ENCODE results near the gene CMBL.
A peak's percentile ranks its signal among the peaks of the same experiment; 100 is the strongest.
"Not testable (repeated sequence)": the region's sequence is repeated elsewhere in the genome, so short reads cannot be mapped to it uniquely, and the experiment has no call there.

CMBL gene

DNA sequence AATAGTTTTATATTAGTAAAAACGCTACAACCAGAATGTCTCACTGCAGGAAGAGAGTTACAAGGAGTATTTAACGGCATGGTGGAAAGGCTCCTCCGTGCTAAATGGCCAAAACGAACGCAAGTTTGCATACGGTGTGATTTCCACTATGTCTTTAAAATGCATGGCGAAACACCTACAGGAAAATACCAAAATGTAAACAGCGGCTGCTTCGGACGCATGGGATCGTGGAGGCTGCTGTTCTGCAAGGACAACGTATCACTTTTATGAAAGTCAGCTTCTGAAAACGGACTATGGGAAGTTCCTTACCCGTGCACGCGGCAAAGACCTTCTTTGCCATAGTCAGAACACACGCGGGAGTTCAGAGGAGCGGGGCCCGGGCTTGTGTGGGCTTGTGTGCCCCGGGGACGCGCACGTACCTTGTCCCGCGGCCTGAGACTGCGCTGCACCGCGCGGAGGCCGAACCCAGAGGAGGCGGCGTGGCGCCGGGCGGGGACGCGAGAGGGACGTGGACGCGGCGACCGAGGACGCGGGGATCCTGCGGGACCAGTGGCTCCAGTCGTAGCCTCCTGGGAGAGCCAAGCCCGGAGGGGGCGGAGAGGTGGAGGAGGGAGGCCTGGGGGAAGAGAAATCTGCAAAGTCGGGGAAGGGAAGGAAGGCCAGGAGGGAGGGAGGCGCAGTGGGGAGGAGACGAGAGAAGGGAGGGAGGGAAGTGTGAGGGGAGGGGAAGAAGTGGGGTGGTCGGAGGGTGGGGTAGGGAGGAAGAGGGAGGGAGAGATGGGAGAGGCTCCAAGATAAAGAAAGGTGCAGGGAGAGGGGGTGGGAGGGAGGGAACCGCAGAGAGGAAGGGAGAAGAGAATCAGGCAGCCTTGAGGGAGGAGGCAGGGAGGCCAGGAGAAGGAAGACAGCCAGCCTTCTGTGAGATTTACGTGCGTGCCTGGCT lies at the start of gene CMBL:
Gene CMBL (minus strand): TSS at position 697 of the 943 bp plus-strand sequence. CDS start 17,140 bp downstream, outside the sequence.
- peak in 1 of 2 donors; percentile 15 for DNase-seq (ENCODE audit: low read depth in 2 of 2)

DNA sequence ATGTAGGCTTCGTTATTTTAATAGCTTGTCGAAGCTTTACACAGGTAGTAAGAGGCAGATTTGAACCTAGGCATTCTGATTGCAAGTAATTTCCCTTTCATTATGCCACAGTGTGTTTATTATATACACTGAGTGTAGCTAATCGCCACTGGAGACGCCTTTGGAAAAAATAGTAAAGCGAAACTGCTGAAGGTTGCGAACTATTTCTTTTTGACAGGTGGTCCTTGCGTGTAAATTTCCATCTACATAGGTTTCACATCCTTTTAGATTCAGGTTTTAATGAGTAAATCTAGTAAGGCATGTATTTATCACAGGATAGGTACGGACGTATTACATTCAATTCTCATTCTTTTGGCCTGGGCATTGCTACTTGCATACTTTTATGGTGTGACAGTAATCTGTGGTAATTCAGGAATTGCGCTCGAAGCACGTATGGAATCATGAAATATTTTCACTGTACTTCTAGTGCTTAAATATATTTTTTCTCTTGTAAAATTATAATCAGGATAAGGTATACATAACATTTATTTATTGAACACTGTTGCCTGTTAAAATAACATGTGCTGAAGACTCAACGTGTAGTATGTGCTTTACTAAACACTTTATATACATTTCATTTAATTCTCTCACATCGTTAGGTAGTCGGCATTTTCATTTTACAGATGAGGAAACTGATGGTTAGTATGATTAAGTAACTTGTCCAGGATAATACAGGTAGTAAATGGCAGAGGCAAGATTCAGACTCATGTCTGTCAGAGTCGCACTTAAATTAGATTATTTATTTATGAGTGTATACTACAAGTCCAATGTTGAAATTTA lies 47.6 kb upstream of the CMBL start:
- no peak for DNase-seq (ENCODE audit: low read depth in 2 of 2)

DNA sequence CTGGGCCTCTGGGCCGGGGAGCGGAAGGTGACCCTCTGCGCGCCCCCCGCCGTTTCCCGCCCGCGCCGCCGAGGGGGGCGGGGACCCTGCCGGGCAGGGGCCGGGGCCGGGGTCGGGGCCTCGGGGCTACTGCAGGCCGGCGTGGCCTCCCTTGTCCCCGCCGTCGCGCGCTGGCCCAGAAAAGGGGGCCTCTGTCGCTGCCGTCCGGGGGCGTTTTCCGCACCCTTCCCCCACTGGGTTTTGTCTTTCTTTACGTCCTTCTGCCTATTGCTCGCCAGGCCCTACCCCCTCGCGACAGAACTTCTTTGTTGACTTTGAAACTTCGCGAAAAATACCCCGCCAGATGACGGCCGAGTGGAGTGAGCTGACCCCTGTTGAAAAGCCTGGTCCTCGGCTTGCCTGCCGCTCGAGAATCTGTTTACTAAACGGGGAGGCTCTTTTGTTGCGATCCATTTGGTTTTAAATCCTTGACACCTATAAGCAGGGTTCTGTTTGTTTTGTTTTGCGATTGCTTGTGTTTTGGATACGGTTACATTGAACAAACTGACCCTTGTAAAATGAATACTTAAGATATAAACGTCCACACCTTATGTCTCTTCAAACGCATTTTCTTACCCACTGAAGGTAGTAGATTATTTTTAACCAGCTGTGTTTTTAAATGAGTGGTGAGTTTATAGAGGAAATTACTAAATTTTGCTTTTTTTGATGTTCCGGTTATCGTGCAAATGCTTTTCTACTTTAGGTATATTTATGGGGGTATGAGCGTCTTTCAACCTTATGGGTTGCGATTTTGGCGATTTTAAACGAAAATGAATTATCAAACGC lies 46.6 kb upstream of the CMBL start:
- DNase-seq (ENCODE audit: low read depth in 2 of 2), result peak; percentile 31 to 42

DNA sequence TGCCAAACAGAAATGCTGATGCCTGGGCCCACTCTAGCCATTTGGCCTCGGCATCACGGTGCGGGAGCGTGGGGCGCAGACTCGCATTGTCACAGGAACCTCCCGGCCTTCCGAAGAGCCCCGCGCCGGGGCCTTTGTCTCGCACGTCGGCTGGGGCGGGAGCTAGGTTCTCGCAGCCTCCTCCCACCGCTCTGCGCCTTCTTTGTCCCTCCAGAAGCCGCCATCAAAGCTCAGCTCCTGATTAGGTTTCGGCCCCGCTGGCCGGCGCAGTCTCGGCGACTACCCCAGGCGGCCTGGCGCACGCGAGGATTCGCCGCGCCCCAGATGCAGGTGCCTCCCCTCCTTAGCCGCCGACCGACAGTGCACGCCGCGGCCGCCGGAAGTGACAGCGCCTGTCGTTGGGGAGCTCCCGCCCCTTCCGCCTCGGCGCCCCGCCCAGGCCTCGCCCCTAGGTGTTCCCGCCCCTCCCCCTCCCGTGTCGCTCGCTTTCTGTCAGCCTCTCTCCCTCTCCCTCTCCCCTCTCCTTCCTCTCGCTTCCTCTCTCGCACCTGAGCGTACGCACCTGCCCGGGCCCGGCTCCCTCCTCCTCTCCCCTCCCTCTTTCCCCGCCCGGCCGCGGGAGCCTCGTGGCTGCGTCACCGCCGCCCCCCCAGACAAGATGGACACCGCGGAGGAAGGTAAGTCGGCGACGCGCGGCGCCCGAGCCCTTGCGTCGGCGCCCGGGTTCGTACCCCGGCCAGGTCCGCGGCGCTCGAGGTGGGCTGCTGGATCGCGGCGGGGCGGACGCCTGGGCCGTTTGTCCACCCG lies 45.7 kb upstream of the CMBL start, which contains the start of gene MARCHF6:
Gene MARCHF6 (plus strand): TSS at position 455 of the 807 bp plus-strand sequence. CDS start 204 bp downstream, at position 659.
- peak; percentile 96 to 97 for DNase-seq (ENCODE audit: low read depth in 2 of 2)

DNA sequence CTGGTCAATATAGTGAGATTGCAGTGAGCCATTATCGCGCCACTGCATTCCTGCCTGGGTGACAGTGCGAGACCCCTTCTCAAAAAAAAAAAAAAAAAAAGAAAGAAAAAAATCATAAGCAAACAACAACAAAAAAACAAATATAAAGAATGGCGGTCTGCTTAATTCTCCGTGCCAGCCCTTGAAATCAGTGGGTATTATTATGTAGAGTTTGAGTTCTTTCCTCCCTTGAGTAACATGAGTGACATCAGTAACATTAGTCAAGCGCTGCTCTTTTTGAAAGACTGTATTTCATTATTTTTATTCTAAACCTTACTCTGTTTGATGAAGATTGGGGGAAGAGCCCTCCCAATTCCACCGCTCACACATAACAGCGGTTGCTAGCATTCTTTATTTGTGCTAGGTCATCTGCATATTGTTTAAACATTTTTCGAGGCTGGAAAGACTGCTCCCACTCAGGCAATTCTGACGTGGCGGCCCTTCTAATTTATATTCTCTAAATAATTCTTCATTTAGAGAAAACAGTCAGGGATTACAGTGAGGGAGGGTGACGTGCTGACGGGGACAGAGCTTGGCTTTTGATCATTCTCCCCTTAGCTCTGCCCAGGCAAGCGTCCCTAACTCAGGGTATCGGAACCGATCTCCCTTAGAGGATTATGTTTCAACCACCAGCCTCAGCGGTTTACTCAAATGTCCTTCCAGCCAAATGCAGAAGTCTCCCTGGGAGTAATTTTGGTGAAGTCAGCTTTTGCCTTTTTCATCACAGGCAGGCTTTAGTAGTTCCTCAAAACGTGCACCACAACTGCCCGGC lies 44.9 kb upstream of the CMBL start:
- peak in 1 of 2 donors; percentile 12 for DNase-seq (ENCODE audit: low read depth in 2 of 2)

DNA sequence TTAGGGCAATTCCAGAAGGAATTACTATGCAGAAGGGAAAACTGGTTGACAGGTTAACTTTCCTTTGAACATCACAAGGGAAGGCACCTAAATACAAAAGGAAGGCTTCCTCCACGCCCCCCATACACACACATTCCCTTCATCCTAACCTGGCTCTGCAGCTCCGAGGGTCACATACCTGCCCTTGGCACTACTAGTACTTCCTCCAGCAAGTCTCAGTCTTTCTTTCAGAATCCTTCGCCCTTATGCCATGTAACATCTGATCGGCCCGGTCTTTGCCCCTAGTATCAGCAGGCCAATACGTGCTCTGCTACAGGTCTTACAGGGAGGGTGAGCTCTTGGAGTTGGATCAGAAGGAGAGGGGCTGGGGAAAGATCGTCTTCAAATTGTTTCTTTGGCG lies 44.2 kb upstream of the CMBL start:
- no peak for DNase-seq (ENCODE audit: low read depth in 2 of 2)

DNA sequence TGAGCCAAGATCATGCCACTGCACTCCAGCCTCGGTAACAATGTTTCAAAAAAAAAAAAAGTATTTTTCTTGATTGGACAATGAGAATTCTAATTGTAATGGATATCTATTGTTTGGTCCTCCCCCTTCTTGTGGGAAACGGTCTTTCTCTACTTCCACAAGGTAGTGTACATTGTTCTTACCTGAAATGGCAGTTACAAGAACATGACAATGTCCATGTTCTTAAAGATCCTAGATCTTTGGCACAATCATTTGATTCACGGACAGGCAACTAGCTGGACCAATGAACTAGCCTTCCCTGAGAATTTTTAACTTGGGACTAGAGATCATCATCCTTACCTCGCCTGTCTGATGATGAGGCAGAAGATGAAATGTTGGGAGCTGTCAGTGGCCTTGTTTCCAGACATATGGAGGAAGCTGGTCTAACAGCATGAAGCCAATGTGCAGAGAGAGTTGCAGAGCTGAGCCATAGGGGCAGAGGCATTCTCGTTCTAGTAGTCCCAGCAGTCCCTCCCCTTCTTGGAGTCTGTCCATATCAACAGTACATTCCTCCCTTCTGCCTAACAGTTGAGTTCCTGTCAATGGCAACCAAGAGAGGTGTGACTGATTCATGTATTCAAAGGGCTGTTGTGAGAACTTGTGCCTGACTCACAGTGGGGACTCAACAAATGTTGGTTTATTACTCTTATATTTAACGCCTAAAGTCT lies 43.6 kb upstream of the CMBL start:
- no peak for DNase-seq (ENCODE audit: low read depth in 2 of 2)

DNA sequence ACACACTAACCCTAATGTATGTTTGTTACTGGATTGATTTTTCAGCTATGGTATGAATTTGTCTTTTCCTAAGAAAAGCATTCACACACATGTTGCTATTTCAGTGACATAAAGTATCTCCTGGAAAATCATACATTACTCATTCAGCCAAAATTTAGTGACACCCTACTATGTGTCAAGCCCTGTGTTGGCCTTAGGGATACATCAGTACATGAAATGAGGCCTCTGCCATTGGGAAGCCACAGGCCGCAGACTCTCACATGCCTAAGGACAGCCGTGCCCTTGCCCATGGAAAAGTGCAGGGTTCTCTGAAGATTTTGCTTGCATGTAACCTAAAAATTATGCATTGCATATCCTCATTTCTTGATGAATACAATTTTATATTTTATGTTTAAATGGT lies 40.6 kb upstream of the CMBL start:
- no peak for DNase-seq (ENCODE audit: low read depth in 2 of 2)

DNA sequence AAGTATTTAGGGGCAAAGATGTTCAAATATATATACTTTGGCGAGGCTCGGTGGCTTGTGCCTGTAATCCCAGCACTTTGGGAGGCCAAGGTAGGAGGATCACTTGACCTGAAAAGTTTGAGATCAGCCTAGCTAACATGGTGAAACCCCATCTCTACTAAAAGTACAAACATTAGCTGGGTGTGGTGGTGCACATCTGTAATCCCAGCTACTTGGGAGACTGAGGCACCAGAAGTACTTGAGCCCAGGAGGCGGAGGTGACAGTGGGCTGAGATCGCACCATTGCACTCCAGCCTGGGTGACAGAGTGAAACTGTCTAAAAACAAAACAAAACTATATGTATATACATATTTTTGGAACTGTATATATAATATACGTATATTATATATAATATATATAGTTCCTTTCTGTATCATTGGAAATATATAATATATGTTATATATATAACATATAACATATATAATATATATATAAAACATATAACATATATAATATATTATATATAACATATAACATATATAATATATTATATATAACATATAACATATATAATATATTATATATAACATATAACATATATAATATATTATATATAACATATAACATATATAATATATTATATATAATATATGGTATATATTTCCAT lies 36.9 kb upstream of the CMBL start:
- not testable (repeated sequence) for DNase-seq (ENCODE audit: low read depth in 2 of 2)

DNA sequence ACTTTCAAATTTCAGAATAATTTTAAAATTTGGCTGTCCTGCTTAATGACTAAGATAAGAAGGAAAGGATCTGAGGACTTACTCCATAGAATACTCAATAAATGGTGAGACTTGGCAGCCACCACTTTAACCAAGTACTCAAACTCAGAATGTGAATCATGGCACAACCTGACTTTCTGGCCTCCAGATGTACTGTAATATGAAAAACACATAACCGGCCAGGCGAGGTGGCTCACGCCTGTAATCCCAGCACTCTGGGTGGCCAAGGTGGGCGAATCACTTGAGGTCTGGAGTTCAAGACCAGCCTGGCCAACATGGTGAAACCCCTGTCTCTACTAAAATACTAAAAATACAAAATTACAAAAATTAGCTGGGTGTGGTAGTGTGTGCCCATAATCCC lies 35.8 kb upstream of the CMBL start:
- DNase-seq (ENCODE audit: low read depth in 2 of 2), result no peak

DNA sequence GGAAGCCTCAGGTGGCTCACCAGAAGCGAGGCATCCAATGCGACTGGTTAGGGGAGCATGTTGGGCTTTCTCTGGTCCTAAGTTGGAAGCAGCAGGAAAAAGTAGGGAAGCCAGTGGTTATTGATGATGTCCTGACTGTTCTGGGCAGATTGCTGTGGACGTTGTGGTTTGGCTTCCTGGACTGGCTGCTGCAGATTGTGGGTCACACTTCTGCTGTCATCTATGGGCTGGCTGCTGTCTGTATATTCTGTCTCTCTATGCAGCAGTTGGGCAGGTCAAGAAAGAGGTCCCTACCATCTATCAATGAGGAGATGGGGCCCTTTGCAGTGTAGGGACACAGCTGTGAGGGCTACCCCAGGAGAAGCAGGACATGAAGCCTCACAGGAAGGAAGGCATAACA lies 32.3 kb upstream of the CMBL start:
- no peak for DNase-seq (ENCODE audit: low read depth in 2 of 2)

DNA sequence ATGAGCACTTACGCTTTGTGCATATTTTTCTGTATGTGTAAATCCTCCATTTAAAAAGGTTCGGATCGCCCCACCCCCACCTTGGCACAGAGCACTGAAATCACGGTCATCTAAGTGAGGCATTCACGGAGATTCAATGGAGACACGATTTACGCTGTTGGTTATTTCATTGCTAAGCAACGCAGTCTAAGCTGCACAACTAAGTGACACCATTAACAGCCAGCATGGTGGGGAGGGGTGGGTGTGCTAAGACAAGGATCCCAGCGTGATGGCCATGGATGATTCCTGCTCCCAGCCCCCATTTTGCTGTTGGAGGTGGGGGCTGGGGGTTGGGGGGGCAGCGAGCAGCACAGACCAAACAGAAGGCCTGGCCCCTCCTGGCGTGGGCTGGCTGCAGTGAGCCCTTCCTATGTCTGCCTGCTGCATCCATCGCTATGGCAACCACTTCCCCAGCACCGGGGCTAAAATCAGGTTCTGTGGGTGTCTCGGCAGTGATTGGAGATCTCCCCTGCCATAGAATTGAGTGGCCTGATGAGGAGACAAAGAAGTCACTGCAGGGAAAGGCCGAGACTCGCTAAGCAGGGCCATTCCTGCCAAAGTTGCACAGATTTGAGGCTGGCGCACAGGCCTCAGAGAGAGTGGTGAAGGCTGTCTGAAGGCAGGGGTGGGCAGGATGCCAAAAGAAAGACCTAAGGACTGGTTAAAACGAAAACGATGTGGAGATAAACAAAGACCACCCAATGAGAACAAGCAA lies 31.5 kb upstream of the CMBL start:
- no peak for DNase-seq (ENCODE audit: low read depth in 2 of 2)

DNA sequence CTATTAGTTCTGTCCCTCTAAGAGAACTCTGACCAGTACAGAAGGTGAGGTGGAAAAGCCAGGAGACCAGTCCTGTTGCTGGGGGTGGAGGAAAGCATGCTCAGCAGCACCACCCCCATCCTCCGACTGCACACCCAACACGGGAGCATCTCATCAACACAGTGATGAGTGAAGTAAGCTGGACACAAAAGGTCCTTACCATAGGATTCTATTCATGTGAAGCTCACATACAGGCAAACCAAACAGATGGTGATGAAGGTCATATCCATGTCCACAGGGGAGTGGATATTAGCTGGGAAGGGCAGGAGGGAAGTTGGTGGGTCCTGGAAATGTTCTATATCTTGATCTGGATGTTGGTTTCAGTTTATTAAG lies 31.0 kb upstream of the CMBL start:
- DNase-seq (ENCODE audit: low read depth in 2 of 2), result no peak

DNA sequence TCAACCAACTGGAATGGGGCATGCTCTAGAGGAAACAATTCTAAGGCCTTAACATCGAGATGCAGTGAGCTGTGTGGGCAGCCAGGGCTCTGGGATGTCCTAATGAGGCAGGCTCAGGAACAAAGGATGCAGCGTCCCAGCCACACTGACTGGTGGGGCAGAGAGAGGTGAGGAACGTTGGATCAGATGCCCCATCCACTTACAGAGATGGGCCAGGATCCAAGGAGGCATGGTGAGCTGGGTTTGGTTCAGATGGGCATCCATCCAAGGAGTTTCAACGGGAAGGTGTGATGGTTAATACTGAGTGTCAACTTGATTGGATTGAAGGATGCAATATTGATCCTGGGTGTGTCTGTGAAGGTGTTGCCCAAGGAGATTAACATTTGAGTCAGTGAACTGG lies 30.3 kb upstream of the CMBL start:
- no peak for DNase-seq (ENCODE audit: low read depth in 2 of 2)

DNA sequence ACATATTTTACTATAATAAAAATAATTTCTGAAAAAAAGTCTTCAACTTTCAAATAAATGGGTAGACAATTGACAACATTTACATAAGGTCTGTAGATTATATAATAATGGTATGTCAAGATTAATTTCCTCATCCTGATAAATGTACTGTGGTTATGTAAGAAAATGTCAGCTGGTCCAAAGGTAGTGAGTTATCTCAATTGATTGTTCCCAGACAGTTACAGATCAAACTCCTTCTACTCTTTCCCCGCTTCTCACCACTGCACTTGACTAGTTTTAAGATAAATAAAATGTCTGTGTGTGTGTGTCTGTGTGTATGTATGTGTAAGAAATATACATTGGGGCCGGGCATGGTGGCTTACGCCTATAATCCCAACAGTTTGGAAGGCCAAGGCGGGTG lies 29.4 kb upstream of the CMBL start:
- no peak for DNase-seq (ENCODE audit: low read depth in 2 of 2)

DNA sequence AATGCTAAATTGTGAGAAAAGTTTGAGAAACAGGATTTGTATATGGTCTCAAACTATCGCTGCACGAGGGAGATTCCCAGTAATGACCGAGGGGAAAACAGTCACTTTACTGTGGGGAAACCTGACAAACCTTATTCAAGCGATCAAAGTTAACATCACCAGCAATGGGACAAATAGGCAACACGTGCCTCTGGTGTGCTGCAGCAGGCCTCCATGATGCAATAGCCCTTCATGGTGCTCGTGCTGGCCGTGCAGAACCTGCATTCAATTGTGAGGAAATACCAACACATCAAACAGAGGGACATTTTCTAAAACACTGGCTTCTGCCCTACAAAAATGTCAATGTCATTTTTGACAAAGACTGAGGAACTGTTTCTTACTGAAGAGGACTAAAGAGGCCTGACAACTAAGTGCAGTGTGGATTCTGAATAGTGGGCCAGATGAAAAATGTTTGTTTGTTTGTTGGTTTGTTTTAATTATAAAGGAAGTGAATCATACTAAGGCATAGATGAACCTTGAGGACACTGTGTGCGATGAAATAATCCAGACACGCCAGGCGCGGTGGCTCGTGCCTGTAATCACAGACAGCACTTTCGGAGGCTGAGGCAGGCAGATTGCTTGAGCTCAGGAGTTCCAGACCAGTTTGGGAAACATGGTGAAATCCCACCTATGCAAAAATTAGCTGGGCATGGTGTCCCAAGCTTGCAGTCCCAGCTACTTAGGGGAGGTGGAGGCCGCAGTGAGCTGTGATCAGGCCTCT lies 28.2 kb upstream of the CMBL start:
- no peak for DNase-seq (ENCODE audit: low read depth in 2 of 2)

DNA sequence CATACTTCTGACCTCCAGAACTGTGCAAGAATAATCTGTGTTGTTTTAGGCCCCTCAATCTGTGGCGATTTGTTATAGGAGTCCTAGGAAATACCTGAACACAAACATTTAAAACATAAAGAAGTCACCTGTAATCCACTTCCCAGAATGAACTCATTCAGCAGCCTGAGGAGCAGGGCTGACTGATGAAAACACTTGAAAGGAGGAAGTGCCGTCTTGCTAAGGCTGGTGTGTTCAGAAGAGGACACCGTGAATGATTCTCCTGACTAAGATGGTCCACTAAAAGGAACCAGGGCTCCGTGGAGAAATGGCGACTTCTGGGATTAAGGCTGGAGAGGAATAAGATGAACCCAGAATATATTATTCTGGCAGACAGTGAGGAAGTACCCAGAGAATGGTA lies 27.1 kb upstream of the CMBL start:
- DNase-seq (ENCODE audit: low read depth in 2 of 2), result no peak
